Fibroblast of lung (primary cell): ENCODE measurements around the gene WWC2.

Experiments
- EZH2 ChIP-seq: IDR thresholded peaks from 2 replicates; pipeline ENCODE4 v1.5.1; 2012; ENCODE audit warnings: low read length, control low read depth, mild to moderate bottlenecking; ENCODE audit errors: missing control alignments
- TF ChIP-seq, protein P1 (sequence below), 2 donors: IDR thresholded peaks in 1 of 2; conservative IDR thresholded peaks in 1 of 2; 1 replicate in 1 of 2; 2 replicates in 1 of 2; pipeline ENCODE4 v1.5.1; 2011 to 2012; ENCODE audit warnings: low read length in 2 of 2, control low read depth in 1 of 2, inconsistent platforms in 1 of 2, low read depth in 1 of 2, mild to moderate bottlenecking in 1 of 2

- no peak for TF ChIP-seq EZH2
- TF ChIP-seq, protein P1, sequence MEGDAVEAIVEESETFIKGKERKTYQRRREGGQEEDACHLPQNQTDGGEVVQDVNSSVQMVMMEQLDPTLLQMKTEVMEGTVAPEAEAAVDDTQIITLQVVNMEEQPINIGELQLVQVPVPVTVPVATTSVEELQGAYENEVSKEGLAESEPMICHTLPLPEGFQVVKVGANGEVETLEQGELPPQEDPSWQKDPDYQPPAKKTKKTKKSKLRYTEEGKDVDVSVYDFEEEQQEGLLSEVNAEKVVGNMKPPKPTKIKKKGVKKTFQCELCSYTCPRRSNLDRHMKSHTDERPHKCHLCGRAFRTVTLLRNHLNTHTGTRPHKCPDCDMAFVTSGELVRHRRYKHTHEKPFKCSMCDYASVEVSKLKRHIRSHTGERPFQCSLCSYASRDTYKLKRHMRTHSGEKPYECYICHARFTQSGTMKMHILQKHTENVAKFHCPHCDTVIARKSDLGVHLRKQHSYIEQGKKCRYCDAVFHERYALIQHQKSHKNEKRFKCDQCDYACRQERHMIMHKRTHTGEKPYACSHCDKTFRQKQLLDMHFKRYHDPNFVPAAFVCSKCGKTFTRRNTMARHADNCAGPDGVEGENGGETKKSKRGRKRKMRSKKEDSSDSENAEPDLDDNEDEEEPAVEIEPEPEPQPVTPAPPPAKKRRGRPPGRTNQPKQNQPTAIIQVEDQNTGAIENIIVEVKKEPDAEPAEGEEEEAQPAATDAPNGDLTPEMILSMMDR (conservative IDR thresholded peaks at IDR 0.05 in 1 of 2, IDR thresholded peaks at IDR 0.05 in 1 of 2; ENCODE audit: low read depth in 1 of 2, low read length in 2 of 2) = no peak
These were observed 47.4 kb downstream of the WWC2 start for GRCh38 chr4:183146478-183146877.
